K562 (cell line): ENCODE results near the gene WDHD1. TPM values are rescaled to one million over a fixed set of nuclear protein-coding genes. Genes with fewer than 3 reads are reported as not detected.

Source experiments
- CEBPB ChIP-seq: fragments of 450-650 bp; IDR thresholded peaks from 2 replicates; pipeline ENCODE4 v1.6.1; 2016; ENCODE audit warnings: missing genetic modification characterization, missing compliant biosample characterization
- CXXC5 ChIP-seq: fragments of 250-450 bp; sonication (Bioruptor Pico); IDR thresholded peaks from 2 replicates; pipeline ENCODE4 v1.8.0; 2022; ENCODE audit warnings: inconsistent platforms, mild to moderate bottlenecking, moderate library complexity
- KDM2B ChIP-seq: fragments of 250-450 bp; sonication (Bioruptor Pico); IDR thresholded peaks from 2 replicates; pipeline ENCODE4 v1.8.0; 2021; ENCODE audit warnings: mild to moderate bottlenecking, moderate library complexity
- L3MBTL2 ChIP-seq: fragments of 450-650 bp; IDR thresholded peaks from 2 replicates; pipeline ENCODE4 v1.6.1; 2016; ENCODE audit warnings: mild to moderate bottlenecking, moderate library complexity
- MTA3 ChIP-seq: fragments of 450-650 bp; formaldehyde crosslinking; IDR thresholded peaks from 2 replicates; pipeline ENCODE4 v1.6.1; 2017; ENCODE audit warnings: mild to moderate bottlenecking, borderline replicate concordance
- MYBL2 ChIP-seq, 2 experiments: fragments of 450-650 bp in 1 of 2; sonication (generic) in 1 of 2; formaldehyde crosslinking in 1 of 2; IDR thresholded peaks; 2 replicates each; pipeline versions ENCODE4 v1.6.1 to v1.8.1; 2017 to 2022; ENCODE audit warnings: borderline replicate concordance in 1 of 2, inconsistent platforms in 1 of 2, low read depth in 1 of 2, mild to moderate bottlenecking in 1 of 2, missing genetic modification reagents in 1 of 2, moderate library complexity in 1 of 2
- NONO ChIP-seq, 2 experiments: fragments of 200-400 bp in 1 of 2; fragments of 450-650 bp in 1 of 2; formaldehyde crosslinking in 1 of 2; IDR thresholded peaks; 2 replicates each; pipeline ENCODE4 v1.6.1; 2017; ENCODE audit warnings: low read depth in 2 of 2, mild to moderate bottlenecking in 2 of 2, moderate library complexity in 2 of 2, low read length in 1 of 2
- RBFOX2 ChIP-seq: fragments of 200-400 bp; formaldehyde crosslinking; IDR thresholded peaks from 2 replicates; pipeline ENCODE4 v1.6.1; 2017; ENCODE audit warnings: low read depth, mild to moderate bottlenecking, low read length, moderate library complexity
- SRSF7 ChIP-seq: fragments of 200-400 bp; formaldehyde crosslinking; optimal IDR thresholded peaks from 2 replicates; pipeline ENCODE3; 2017; ENCODE audit warnings: mild to moderate bottlenecking, low read depth, low read length
- TFAP4 ChIP-seq: sonication (generic); formaldehyde crosslinking; IDR thresholded peaks from 2 replicates; pipeline ENCODE4 v1.8.0; 2022; ENCODE audit warnings: missing genetic modification reagents, mild to moderate bottlenecking, moderate library complexity, borderline replicate concordance
- YY1 ChIP-seq, 3 experiments: IDR thresholded peaks; 2 replicates each; pipeline ENCODE4 v1.6.1; 2011; ENCODE audit warnings: low read length in 2 of 3, mild to moderate bottlenecking in 2 of 3, moderate library complexity in 2 of 3, borderline replicate concordance in 1 of 3, control low read depth in 1 of 3, low read depth in 1 of 3; ENCODE audit not compliant: insufficient read depth in 3 of 3, insufficient replicate concordance in 2 of 3, control insufficient read depth in 1 of 3, insufficient read length in 1 of 3; ENCODE audit errors: extremely low read depth in 1 of 3
- ZBTB7A ChIP-seq: IDR thresholded peaks from 2 replicates; pipeline ENCODE4 v1.6.1; 2011; ENCODE audit warnings: low read depth, mild to moderate bottlenecking, low read length, moderate library complexity, borderline replicate concordance; ENCODE audit not compliant: control insufficient read depth
- ZNF239 ChIP-seq: fragments of 250-450 bp; sonication (Bioruptor Pico); IDR thresholded peaks from 2 replicates; pipeline ENCODE4 v1.4.0; 2020; ENCODE audit warnings: mild to moderate bottlenecking
- ZNF695 ChIP-seq: fragments of 450-650 bp; formaldehyde crosslinking; IDR thresholded peaks from 2 replicates; pipeline ENCODE4 v1.4.0; 2020; ENCODE audit warnings: mild to moderate bottlenecking, moderate library complexity
- polyA plus RNA-seq, 8 experiments: library from polyadenylated mRNA; depleted of rRNA in 4 of 8; stranded (reverse) in 5 of 8; unstranded in 3 of 8; fragments of >200 nt; fragmentation: Nextera tagmentation in 2 of 8; fragmentation: Illumina TruSeq in 1 of 8; extraction: Ambion mirVana in 2 of 8; extraction: Trizol in 1 of 8; gene quantifications; 2 replicates each; pipeline versions ENCODE4 v1.2.1 to v1.2.3, GENCODE V29; 2011 to 2014; ENCODE audit warnings: inconsistent platforms in 1 of 8, missing spikeins in 1 of 8
- total RNA-seq, 7 experiments: library from RNA; depleted of rRNA in 6 of 7; stranded (reverse); fragments of >200 nt in 6 of 7; fragmentation: Illumina TruSeq in 2 of 7; extraction: Trizol in 2 of 7; gene quantifications; 2 replicates each; pipeline versions ENCODE4 v1.2.1 to v1.2.3, GENCODE V29; 2011 to 2021; ENCODE audit warnings: low replicate concordance in 1 of 7
- TF ChIP-seq, protein P1 (sequence below): fragments of 250-450 bp; sonication (Bioruptor Pico); IDR thresholded peaks from 2 replicates; pipeline ENCODE4 v1.4.0; 2020
- TF ChIP-seq, protein P2 (sequence below): fragments of 250-450 bp; sonication (Bioruptor Pico); IDR thresholded peaks from 2 replicates; pipeline ENCODE4 v1.5.0; 2021
- TF ChIP-seq, protein P3 (sequence below), 2 experiments: fragments of 450-650 bp; IDR thresholded peaks; 2 replicates each; pipeline ENCODE4 v1.6.1; 2018; ENCODE audit warnings: mild to moderate bottlenecking in 2 of 2, low read depth in 1 of 2; ENCODE audit not compliant: partially characterized antibody in 2 of 2

Gene WDHD1
- total and polyA plus RNA-seq, 9 of the 15 experiments (the other 6 are each of a cell fraction or from before 2014, with no cell fraction given) = 11.7 to 39.1 (median 30.0) TPM

DNA sequence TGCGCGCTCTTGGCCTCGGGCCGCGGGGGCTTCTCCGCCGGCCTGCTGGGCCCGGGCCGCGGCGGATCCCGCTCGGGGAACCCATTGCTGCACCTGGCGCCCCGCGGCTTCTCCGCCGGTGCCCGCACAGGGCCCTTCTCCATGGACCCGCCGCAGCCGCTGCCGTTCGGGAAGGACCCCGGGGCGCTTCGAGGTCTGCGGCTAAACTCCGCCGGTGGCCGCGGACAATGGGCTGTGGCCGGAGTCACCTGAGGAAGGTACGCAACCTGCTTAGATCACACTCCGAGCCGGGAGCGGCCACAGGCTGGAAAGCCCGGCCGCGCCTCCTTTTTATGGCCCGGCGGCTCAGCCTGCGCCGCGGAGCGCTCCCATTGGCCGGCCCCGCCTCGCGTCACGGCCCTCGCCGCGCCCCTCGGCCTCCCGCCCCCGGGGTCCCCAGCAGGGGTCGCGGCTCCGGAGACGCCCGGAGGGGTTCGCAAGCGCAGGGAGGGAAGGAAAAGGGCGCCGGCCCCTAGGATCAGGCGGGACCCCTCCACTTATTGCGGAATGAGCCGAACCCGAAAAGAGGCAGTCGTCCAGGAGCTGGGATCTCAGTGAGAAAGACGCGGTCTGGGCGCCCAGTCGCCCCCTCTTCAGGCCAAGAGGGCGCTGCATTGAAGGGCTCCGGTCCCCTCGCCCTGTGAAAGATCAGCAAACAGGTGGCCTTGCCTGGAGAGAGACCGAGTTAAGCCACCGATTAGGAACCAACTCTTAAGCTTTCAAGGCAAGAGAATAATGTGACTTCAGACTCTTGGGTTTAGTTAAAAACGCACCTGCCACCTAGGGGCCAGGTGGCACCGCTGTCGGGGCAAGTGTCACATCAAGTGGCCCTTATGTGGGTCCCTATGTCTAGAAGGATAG, 124.1 kb downstream of the WDHD1 start, which contains the start of gene GCH1 (continued):
- peak in 1 of 2 experiments; percentile 78; a peak in 2 of 4 replicates for TF ChIP-seq NONO (IDR thresholded peaks at IDR 0.05; ENCODE audit: low read depth in 2 of 2, low read length in 1 of 2)
- TF ChIP-seq, protein P1, sequence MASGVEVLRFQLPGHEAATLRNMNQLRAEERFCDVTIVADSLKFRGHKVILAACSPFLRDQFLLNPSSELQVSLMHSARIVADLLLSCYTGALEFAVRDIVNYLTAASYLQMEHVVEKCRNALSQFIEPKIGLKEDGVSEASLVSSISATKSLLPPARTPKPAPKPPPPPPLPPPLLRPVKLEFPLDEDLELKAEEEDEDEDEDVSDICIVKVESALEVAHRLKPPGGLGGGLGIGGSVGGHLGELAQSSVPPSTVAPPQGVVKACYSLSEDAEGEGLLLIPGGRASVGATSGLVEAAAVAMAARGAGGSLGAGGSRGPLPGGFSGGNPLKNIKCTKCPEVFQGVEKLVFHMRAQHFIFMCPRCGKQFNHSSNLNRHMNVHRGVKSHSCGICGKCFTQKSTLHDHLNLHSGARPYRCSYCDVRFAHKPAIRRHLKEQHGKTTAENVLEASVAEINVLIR (CRISPR knock-in tag) = peak; percentile 49
- TF ChIP-seq, protein P2, sequence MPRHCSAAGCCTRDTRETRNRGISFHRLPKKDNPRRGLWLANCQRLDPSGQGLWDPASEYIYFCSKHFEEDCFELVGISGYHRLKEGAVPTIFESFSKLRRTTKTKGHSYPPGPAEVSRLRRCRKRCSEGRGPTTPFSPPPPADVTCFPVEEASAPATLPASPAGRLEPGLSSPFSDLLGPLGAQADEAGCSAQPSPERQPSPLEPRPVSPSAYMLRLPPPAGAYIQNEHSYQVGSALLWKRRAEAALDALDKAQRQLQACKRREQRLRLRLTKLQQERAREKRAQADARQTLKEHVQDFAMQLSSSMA (CRISPR knock-in tag) = no peak
- peak; percentile 90; the same call in 1 of the 2 replicates for TF ChIP-seq KDM2B
- peak; percentile 38 for TF ChIP-seq CXXC5
- TF ChIP-seq L3MBTL2 = peak; percentile 55; the same call in 1 of the 2 replicates
- no peak for TF ChIP-seq ZNF239 (CRISPR knock-in tag)
- peak; percentile 95 for TF ChIP-seq MTA3
- TF ChIP-seq RBFOX2 = peak; percentile 91
- TF ChIP-seq, protein P3, sequence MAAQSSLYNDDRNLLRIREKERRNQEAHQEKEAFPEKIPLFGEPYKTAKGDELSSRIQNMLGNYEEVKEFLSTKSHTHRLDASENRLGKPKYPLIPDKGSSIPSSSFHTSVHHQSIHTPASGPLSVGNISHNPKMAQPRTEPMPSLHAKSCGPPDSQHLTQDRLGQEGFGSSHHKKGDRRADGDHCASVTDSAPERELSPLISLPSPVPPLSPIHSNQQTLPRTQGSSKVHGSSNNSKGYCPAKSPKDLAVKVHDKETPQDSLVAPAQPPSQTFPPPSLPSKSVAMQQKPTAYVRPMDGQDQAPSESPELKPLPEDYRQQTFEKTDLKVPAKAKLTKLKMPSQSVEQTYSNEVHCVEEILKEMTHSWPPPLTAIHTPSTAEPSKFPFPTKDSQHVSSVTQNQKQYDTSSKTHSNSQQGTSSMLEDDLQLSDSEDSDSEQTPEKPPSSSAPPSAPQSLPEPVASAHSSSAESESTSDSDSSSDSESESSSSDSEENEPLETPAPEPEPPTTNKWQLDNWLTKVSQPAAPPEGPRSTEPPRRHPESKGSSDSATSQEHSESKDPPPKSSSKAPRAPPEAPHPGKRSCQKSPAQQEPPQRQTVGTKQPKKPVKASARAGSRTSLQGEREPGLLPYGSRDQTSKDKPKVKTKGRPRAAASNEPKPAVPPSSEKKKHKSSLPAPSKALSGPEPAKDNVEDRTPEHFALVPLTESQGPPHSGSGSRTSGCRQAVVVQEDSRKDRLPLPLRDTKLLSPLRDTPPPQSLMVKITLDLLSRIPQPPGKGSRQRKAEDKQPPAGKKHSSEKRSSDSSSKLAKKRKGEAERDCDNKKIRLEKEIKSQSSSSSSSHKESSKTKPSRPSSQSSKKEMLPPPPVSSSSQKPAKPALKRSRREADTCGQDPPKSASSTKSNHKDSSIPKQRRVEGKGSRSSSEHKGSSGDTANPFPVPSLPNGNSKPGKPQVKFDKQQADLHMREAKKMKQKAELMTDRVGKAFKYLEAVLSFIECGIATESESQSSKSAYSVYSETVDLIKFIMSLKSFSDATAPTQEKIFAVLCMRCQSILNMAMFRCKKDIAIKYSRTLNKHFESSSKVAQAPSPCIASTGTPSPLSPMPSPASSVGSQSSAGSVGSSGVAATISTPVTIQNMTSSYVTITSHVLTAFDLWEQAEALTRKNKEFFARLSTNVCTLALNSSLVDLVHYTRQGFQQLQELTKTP (IDR thresholded peaks at IDR 0.05; ENCODE audit: low read depth in 1 of 2, partially characterized antibody in 2 of 2) = no peak
- no peak for TF ChIP-seq MYBL2 (IDR thresholded peaks at IDR 0.05; ENCODE audit: low read depth)
- TF ChIP-seq MYBL2 (CRISPR knock-in tag; IDR thresholded peaks at IDR 0.05; ENCODE audit: borderline replicate concordance) = no peak
- TF ChIP-seq CEBPB (tag) = no peak
- peak in 2 of 3 experiments; percentile 36 to 68 for TF ChIP-seq YY1 (IDR thresholded peaks at IDR 0.05; ENCODE audit: borderline replicate concordance in 1 of 3, control insufficient read depth in 1 of 3, extremely low read depth in 1 of 3, insufficient read depth in 3 of 3, insufficient read length in 1 of 3, insufficient replicate concordance in 2 of 3, low read depth in 1 of 3, low read length in 2 of 3)
- TF ChIP-seq SRSF7 = no peak
- TF ChIP-seq TFAP4 = peak; percentile 46; the same call in 1 of the 2 replicates
- TF ChIP-seq ZNF695 = no peak
- peak; percentile 96 for TF ChIP-seq ZBTB7A
